Measurements from ENCODE around the gene CTNNBL1.

The CTNNBL1 gene

DNA sequence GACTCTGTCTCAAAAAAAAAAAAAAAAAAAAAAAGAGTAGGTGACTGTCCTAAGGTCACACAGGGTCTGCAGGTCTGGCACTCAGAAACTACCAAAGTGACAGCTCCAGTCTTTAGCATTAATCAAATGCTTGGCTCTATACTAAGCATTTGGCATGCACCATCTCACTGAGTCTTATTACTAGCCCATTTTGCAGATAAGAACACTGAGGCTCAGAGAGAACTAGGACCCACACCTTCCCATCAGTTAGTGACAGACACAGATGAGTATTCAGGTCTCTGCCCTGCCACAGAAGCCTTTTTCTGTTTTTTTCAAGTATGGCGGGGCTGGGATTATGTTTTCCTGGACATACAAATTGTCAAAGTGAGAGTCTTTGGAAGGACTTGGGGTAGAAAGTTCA, 186.0 kb downstream of the CTNNBL1 start:
- TF ChIP-seq, protein P1, sequence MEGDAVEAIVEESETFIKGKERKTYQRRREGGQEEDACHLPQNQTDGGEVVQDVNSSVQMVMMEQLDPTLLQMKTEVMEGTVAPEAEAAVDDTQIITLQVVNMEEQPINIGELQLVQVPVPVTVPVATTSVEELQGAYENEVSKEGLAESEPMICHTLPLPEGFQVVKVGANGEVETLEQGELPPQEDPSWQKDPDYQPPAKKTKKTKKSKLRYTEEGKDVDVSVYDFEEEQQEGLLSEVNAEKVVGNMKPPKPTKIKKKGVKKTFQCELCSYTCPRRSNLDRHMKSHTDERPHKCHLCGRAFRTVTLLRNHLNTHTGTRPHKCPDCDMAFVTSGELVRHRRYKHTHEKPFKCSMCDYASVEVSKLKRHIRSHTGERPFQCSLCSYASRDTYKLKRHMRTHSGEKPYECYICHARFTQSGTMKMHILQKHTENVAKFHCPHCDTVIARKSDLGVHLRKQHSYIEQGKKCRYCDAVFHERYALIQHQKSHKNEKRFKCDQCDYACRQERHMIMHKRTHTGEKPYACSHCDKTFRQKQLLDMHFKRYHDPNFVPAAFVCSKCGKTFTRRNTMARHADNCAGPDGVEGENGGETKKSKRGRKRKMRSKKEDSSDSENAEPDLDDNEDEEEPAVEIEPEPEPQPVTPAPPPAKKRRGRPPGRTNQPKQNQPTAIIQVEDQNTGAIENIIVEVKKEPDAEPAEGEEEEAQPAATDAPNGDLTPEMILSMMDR (IDR thresholded peaks at IDR 0.05; ENCODE audit: low read length, missing control alignments) = no peak
- H3K4me3 ChIP-seq (replicated peaks; ENCODE audit: low read depth, low read length) = no peak overlapping the region
- no peak for DNase-seq (ENCODE audit: low read depth)

DNA sequence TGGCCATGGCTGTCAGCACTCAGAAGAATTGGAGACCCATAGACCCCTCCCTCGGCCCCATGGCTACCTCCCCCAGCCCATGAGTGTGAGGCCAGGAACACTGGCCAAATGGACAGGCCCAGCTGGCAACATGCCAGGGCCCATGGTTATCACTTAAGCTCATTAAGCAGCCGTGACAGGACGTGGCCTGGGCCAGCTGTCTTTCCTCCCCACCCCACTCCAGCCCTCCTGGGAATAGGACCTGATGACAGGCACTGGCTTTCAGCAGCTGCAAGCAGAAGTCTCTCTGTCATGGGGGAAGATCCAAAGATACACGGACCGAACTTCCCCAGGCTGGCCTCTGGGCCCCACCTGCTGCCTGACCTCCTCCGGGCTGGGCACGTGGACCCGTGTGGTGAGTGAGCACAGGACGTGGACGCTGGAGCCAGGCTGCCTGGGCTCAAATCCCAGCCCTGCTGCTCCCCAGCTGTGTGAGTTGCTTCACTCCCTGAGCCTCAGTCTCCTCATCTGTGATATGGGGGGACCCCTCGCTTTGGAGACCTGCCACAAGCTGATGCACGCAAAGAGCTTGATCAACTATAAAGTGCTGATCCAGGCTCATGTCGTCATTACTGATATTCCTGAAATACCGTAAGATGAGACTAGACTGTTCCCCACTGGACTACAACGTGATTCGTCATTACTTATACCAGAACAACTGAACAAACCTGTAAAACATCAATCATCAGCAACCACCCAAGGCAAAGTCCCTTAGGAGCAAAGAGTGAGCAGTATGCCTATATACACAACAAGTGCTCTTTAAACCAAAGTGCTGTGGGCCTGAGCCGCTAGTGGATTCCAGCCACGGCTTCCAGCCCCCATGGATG, 187.1 kb downstream of the CTNNBL1 start:
- DNase-seq (ENCODE audit: low read depth) = peak; percentile 14
- H3K4me3 ChIP-seq (replicated peaks; ENCODE audit: low read depth, low read length) = no peak overlapping the region
- TF ChIP-seq, protein P1 (IDR thresholded peaks at IDR 0.05; ENCODE audit: low read length, missing control alignments) = no peak

DNA sequence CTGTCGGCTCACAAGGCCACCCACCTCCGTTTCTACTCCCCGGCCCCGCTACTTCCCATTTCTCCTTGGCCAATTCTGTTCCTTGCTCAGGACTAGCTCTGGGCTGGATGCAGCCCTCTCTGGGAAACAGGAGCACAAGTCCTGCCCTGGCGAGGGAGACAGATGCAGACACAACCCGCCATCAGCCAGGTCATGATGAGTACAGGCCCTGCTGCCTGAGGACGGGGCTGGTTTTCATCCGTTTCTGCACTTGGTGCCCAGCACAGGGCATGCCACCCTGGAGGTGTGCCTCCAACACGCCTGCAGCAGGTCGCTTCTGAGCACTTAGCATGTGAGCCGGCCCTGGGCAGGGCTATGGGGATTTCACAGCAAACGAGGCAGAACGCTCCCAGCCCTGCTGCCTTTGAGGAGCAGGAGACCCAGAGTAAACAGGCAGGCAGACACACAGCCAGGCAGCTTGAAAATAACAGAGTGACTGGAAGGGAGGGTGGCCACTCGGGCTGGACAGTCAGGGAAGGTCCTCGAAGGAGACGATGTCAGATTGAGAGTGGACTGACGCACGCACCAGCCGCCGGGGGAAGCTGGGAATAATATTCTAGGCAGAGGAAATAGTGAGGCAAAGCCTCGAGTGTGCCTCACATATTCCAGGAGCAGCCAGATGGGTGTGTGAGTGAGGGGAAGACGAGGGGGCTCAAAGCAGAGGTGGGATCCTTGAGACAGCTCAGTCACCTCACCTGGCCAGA, 187.9 kb downstream of the CTNNBL1 start:
- TF ChIP-seq, protein P1 (IDR thresholded peaks at IDR 0.05; ENCODE audit: low read length, missing control alignments) = no peak
- no peak overlapping the region for H3K4me3 ChIP-seq (replicated peaks; ENCODE audit: low read depth, low read length)
- DNase-seq (ENCODE audit: low read depth) = no peak

DNA sequence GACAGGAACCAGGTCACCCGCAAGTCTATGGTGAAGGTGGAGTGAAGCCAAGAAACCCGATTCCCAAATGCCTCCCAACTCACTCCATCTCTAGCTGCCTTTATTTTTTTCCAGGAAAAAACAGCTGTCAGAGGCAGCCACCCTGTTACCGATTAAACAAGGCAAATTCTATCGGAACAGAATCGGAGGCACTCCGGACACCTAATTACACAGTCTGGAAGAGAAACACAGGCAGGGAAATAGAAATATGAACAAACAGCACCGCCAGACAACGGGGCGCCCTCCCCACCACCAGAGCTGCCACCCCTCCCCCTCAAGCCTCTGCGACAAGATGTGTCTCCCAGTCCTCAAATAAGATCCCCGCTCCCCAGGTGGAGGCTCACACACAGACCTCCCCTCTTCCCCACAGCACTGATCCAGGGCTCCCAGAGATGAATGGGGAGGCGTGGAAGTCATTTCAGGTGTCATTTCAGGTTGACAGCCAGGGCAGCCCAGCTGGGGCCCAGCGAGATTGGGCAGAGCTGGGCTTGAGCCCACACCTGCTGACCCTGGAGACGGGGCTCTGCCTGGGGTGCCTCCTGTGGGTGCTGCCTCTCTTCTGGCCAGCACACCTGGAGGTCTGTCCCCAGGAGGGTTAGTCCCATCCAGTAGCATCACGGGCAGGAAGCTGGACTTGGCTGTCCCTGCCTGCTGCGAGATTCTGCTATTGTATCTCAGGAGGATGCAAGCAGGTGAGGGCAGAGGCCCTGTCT, 189.3 kb downstream of the CTNNBL1 start:
- TF ChIP-seq, protein P1 (IDR thresholded peaks at IDR 0.05; ENCODE audit: low read length, missing control alignments) = no peak
- DNase-seq (ENCODE audit: low read depth) = no peak
- H3K4me3 ChIP-seq (replicated peaks; ENCODE audit: low read depth, low read length) = no peak overlapping the region

DNA sequence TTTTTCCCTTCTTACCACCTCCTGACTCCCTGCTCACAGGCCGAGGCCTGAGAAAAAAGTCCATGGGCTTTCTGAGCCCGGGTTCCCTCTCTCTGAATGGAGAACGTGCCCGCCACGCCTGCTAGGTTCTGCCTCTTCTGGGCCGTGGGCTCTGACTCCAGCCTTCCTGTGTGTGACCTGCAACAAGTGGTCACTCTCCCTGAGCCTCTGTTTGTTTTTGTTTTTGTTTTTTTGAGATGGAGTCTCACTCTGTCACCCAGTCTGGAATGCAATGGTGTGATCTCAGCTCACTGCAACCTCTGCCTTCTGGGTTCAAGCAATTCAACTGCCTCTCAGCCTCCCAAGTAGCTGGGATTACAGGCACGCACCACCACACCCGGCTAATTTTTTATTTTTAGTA, 191.2 kb downstream of the CTNNBL1 start:
- DNase-seq (ENCODE audit: low read depth) = no peak
- no peak overlapping the region for H3K4me3 ChIP-seq (replicated peaks; ENCODE audit: low read depth, low read length)
- TF ChIP-seq, protein P1 (IDR thresholded peaks at IDR 0.05; ENCODE audit: low read length, missing control alignments) = no peak

DNA sequence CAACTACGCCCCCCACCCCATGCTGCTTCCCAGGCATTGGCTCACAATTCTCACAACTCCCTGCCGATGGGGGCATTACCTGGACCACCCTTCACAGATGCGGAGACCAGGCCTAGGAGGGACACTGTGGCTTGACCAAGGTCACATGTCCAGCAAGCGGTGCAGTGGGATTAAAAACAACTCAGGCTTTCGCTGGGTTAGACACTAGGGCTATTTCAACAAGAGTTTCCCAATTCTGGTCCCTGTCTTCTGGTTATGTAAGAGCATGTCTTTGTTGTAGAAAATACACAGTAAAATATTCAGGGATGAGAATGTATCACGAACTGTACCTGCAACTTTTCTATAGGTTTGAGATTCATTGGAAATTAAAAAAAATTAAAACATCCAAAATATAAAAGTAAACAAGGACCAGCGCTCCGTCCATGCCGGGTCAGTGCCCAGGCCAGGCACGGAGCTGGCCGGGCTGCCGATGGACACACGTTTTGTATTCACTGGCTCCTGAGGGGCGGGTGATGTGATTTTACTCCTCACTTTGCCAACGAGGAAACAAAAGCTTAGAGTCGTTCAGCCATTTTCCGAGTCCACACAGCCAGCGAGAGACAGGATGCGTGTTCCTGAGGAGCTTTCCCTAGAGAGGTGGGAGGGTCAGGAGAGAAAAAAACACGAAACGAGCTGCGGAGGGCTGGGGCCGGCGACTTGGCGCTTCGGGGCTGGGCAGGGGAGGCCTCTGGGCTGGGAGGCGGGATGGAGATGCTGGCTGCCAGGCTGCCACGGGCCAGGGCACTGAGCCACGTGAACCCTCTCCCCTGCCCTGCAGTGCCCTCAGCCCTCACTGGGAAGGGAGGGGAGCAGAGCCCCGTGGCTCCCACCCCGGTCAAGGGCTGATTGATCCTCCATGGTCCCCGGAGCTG, 192.0 kb downstream of the CTNNBL1 start:
- TF ChIP-seq, protein P1 (IDR thresholded peaks at IDR 0.05; ENCODE audit: low read length, missing control alignments) = no peak
- H3K4me3 ChIP-seq (replicated peaks; ENCODE audit: low read depth, low read length) = no peak overlapping the region
- no peak for DNase-seq (ENCODE audit: low read depth)
